ENCODE results near the gene MOB3B.
"Not testable (repeated sequence)": the region's sequence is repeated elsewhere in the genome, so short reads cannot be mapped to it uniquely, and the experiment has no call there.

MOB3B gene

GRCh38 chr9:27472195-27472594, 57.4 kb downstream of the MOB3B start:
- no peak for DNase-seq

- no peak for DNase-seq
Measured at GRCh38 chr9:27471789-27472188, 57.8 kb downstream of the MOB3B start.

- DNase-seq, result no peak
Measured at GRCh38 chr9:27471366-27471765, 58.2 kb downstream of the MOB3B start.

GRCh38 chr9:27470291-27470856, 59.2 kb downstream of the MOB3B start:
- no peak for DNase-seq

- no peak for DNase-seq
Measured at GRCh38 chr9:27469550-27469949, 60.1 kb downstream of the MOB3B start.

GRCh38 chr9:27468462-27469110, 61.0 kb downstream of the MOB3B start:
- DNase-seq, result no peak

GRCh38 chr9:27468000-27468399, 61.6 kb downstream of the MOB3B start:
- DNase-seq, result no peak

GRCh38 chr9:27467486-27467885, 62.1 kb downstream of the MOB3B start:
- DNase-seq, result no peak

- DNase-seq, result not testable (repeated sequence)
Measured at GRCh38 chr9:27466516-27466915, 63.1 kb downstream of the MOB3B start.

GRCh38 chr9:27464950-27465349, 64.7 kb downstream of the MOB3B start:
- not testable (repeated sequence) for DNase-seq

- DNase-seq, result no peak
Measured at GRCh38 chr9:27462846-27463245, 66.8 kb downstream of the MOB3B start.

- DNase-seq, result no peak
Measured at GRCh38 chr9:27462434-27462833, 67.2 kb downstream of the MOB3B start.

- DNase-seq, result no peak
Measured at GRCh38 chr9:27460226-27461023, 69.2 kb downstream of the MOB3B start.

- DNase-seq, result no peak
Measured at GRCh38 chr9:27457445-27457844, 72.2 kb downstream of the MOB3B start.

- DNase-seq, result no peak
Measured at GRCh38 chr9:27453860-27454553, 75.6 kb downstream of the MOB3B start.

GRCh38 chr9:27451207-27451797, 78.3 kb downstream of the MOB3B start:
- DNase-seq, result no peak

GRCh38 chr9:27450752-27451151, 78.9 kb downstream of the MOB3B start:
- DNase-seq, result no peak

GRCh38 chr9:27448356-27448755, 81.3 kb downstream of the MOB3B start:
- DNase-seq, result not testable (repeated sequence)

- no peak for DNase-seq
Measured at GRCh38 chr9:27447031-27447683, 82.5 kb downstream of the MOB3B start.

GRCh38 chr9:27445688-27446087, 83.9 kb downstream of the MOB3B start:
- DNase-seq, result no peak

GRCh38 chr9:27445057-27445595, 84.5 kb downstream of the MOB3B start:
- DNase-seq, result no peak

- DNase-seq, result no peak
Measured at GRCh38 chr9:27442464-27442863, 87.2 kb downstream of the MOB3B start.
